ENCODE measurements around the gene ZBTB5. TPM values are rescaled to one million over a fixed set of nuclear protein-coding genes. Genes with fewer than 3 reads are reported as not detected.

The ZBTB5 gene
- total and polyA plus RNA-seq, 9 of the 15 experiments (the other 6 are each of a cell fraction or from before 2014, with no cell fraction given), result 2.3 to 43.2 (median 15.5) TPM

DNA sequence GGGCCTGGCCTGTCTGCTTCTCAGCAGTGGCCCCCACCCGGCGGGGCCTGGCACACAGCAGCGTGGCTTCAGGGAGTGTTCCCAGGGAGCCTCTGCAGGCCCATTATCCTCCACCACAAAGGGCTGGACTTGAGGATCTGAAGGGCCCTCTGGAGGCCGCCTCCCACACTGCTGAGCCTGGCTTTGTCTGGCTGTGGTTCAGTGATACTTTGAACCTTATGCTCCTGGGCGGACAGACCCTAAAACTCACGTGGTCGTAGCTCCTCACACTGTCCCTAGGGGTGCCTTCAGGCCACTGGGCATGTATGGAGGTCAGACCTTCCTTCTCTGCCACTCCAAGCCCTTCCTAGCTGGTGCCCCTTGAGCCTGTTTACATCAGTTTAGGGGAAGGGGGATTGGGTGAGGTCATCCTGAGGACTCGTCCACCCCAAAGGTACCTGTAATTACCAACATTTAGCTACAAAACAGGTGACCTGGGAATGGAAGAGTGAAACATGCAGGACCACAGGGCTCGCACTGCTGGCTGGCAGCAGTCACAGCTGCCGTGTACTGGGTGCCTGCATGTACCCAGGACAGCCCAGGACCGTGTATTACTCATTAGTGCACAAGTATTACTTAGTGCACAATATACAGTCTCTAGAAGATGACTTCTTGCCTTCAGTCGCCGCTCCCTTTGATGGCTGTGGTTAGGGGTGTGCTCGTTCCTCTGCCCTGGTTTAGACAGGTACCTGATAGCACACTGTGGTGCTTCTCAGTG is 34.2 kb downstream of the ZBTB5 start (continued):
- TF ChIP-seq, protein P1, sequence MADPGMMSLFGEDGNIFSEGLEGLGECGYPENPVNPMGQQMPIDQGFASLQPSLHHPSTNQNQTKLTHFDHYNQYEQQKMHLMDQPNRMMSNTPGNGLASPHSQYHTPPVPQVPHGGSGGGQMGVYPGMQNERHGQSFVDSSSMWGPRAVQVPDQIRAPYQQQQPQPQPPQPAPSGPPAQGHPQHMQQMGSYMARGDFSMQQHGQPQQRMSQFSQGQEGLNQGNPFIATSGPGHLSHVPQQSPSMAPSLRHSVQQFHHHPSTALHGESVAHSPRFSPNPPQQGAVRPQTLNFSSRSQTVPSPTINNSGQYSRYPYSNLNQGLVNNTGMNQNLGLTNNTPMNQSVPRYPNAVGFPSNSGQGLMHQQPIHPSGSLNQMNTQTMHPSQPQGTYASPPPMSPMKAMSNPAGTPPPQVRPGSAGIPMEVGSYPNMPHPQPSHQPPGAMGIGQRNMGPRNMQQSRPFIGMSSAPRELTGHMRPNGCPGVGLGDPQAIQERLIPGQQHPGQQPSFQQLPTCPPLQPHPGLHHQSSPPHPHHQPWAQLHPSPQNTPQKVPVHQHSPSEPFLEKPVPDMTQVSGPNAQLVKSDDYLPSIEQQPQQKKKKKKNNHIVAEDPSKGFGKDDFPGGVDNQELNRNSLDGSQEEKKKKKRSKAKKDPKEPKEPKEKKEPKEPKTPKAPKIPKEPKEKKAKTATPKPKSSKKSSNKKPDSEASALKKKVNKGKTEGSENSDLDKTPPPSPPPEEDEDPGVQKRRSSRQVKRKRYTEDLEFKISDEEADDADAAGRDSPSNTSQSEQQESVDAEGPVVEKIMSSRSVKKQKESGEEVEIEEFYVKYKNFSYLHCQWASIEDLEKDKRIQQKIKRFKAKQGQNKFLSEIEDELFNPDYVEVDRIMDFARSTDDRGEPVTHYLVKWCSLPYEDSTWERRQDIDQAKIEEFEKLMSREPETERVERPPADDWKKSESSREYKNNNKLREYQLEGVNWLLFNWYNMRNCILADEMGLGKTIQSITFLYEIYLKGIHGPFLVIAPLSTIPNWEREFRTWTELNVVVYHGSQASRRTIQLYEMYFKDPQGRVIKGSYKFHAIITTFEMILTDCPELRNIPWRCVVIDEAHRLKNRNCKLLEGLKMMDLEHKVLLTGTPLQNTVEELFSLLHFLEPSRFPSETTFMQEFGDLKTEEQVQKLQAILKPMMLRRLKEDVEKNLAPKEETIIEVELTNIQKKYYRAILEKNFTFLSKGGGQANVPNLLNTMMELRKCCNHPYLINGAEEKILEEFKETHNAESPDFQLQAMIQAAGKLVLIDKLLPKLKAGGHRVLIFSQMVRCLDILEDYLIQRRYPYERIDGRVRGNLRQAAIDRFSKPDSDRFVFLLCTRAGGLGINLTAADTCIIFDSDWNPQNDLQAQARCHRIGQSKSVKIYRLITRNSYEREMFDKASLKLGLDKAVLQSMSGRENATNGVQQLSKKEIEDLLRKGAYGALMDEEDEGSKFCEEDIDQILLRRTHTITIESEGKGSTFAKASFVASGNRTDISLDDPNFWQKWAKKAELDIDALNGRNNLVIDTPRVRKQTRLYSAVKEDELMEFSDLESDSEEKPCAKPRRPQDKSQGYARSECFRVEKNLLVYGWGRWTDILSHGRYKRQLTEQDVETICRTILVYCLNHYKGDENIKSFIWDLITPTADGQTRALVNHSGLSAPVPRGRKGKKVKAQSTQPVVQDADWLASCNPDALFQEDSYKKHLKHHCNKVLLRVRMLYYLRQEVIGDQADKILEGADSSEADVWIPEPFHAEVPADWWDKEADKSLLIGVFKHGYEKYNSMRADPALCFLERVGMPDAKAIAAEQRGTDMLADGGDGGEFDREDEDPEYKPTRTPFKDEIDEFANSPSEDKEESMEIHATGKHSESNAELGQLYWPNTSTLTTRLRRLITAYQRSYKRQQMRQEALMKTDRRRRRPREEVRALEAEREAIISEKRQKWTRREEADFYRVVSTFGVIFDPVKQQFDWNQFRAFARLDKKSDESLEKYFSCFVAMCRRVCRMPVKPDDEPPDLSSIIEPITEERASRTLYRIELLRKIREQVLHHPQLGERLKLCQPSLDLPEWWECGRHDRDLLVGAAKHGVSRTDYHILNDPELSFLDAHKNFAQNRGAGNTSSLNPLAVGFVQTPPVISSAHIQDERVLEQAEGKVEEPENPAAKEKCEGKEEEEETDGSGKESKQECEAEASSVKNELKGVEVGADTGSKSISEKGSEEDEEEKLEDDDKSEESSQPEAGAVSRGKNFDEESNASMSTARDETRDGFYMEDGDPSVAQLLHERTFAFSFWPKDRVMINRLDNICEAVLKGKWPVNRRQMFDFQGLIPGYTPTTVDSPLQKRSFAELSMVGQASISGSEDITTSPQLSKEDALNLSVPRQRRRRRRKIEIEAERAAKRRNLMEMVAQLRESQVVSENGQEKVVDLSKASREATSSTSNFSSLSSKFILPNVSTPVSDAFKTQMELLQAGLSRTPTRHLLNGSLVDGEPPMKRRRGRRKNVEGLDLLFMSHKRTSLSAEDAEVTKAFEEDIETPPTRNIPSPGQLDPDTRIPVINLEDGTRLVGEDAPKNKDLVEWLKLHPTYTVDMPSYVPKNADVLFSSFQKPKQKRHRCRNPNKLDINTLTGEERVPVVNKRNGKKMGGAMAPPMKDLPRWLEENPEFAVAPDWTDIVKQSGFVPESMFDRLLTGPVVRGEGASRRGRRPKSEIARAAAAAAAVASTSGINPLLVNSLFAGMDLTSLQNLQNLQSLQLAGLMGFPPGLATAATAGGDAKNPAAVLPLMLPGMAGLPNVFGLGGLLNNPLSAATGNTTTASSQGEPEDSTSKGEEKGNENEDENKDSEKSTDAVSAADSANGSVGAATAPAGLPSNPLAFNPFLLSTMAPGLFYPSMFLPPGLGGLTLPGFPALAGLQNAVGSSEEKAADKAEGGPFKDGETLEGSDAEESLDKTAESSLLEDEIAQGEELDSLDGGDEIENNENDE (IDR thresholded peaks at IDR 0.05; ENCODE audit: low read depth, low read length), result peak; percentile 6
- peak; percentile 5; the same call in 1 of the 2 replicates for TF ChIP-seq POLR2G (IDR thresholded peaks at IDR 0.05; ENCODE audit: low read depth, low read length)
- TF ChIP-seq, protein P2, sequence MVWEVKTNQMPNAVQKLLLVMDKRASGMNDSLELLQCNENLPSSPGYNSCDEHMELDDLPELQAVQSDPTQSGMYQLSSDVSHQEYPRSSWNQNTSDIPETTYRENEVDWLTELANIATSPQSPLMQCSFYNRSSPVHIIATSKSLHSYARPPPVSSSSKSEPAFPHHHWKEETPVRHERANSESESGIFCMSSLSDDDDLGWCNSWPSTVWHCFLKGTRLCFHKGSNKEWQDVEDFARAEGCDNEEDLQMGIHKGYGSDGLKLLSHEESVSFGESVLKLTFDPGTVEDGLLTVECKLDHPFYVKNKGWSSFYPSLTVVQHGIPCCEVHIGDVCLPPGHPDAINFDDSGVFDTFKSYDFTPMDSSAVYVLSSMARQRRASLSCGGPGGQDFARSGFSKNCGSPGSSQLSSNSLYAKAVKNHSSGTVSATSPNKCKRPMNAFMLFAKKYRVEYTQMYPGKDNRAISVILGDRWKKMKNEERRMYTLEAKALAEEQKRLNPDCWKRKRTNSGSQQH (CRISPR knock-in tag; IDR thresholded peaks at IDR 0.05), result no peak
- TF ChIP-seq, protein P3, sequence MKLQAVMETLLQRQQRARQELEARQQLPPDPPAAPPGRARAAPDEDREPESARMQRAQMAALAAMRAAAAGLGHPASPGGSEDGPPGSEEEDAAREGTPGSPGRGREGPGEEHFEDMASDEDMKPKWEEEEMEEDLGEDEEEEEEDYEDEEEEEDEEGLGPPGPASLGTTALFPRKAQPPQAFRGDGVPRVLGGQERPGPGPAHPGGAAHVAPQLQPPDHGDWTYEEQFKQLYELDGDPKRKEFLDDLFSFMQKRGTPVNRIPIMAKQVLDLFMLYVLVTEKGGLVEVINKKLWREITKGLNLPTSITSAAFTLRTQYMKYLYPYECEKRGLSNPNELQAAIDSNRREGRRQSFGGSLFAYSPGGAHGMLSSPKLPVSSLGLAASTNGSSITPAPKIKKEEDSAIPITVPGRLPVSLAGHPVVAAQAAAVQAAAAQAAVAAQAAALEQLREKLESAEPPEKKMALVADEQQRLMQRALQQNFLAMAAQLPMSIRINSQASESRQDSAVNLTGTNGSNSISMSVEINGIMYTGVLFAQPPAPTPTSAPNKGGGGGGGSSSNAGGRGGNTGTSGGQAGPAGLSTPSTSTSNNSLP (IDR thresholded peaks at IDR 0.05; ENCODE audit: borderline replicate concordance, low read depth, low read length), result no peak
- TF ChIP-seq CREB1 (IDR thresholded peaks at IDR 0.05), result 0 out of 2 replicates have a peak, but pooled peaks have one; percentile 14
- no peak for TF ChIP-seq CREB1 (CRISPR knock-in tag; IDR thresholded peaks at IDR 0.05)
- TF ChIP-seq, protein P4, sequence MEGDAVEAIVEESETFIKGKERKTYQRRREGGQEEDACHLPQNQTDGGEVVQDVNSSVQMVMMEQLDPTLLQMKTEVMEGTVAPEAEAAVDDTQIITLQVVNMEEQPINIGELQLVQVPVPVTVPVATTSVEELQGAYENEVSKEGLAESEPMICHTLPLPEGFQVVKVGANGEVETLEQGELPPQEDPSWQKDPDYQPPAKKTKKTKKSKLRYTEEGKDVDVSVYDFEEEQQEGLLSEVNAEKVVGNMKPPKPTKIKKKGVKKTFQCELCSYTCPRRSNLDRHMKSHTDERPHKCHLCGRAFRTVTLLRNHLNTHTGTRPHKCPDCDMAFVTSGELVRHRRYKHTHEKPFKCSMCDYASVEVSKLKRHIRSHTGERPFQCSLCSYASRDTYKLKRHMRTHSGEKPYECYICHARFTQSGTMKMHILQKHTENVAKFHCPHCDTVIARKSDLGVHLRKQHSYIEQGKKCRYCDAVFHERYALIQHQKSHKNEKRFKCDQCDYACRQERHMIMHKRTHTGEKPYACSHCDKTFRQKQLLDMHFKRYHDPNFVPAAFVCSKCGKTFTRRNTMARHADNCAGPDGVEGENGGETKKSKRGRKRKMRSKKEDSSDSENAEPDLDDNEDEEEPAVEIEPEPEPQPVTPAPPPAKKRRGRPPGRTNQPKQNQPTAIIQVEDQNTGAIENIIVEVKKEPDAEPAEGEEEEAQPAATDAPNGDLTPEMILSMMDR (IDR thresholded peaks at IDR 0.05 in 2 of 3, conservative IDR thresholded peaks at IDR 0.05 in 1 of 3; ENCODE audit: insufficient read depth in 2 of 3, low read depth in 1 of 3, low read length in 3 of 3), result peak in 2 of 3 experiments; percentile 44 to 46; a peak in 5 of 6 replicates
- TF ChIP-seq, protein P5, sequence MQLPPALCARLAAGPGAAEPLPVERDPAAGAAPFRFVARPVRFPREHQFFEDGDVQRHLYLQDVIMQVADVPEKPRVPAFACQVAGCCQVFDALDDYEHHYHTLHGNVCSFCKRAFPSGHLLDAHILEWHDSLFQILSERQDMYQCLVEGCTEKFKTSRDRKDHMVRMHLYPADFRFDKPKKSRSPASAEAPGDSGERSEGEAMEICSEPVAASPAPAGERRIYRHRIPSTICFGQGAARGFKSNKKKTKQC (CRISPR knock-in tag; IDR thresholded peaks at IDR 0.05), result no peak

Data from K562 (cell line).